ENCODE data around the gene MASTL.

GRCh38 chr10:27150261-27150660 lies 4.9 kb upstream of the MASTL start:
- TF ChIP-seq CTCF (IDR thresholded peaks at IDR 0.05) (no peak), POLR2A (IDR thresholded peaks at IDR 0.05) (no peak)
